Keratinocyte (primary cell): ENCODE data around the gene TTYH1. TPM values are rescaled to one million over a fixed set of nuclear protein-coding genes. Genes with fewer than 3 reads are reported as not detected.

Experiments used
- DNase-seq: peaks from one replicate; pipeline ENCODE4 v3.0.0-alpha.2; 2011; ENCODE audit warnings: low read depth, missing footprints, low spot score
- FAIRE-seq: peaks from 2 replicates; lab custom pipeline; 2011; peaks lifted over from hg19 to GRCh38; lab: Jason Lieb, UNC
- H2AFZ ChIP-seq: 2 replicates; pipeline ENCODE4 v1.6.0; 2012; ENCODE audit warnings: low read length, control low read depth, inconsistent platforms; ENCODE audit not compliant: control insufficient read depth
- H3K27ac ChIP-seq: 2 replicates; pipeline ENCODE4 v1.5.1; 2011; ENCODE audit warnings: low read length; ENCODE audit not compliant: control insufficient read depth, insufficient read depth
- H3K27me3 ChIP-seq: 3 replicates; pipeline ENCODE4 v1.6.0; 2011; ENCODE audit warnings: low read length; ENCODE audit not compliant: control insufficient read depth, insufficient read depth; ENCODE audit errors: extremely low read depth
- H3K36me3 ChIP-seq, 2 experiments: 2 replicates in 1 of 2; 3 replicates in 1 of 2; pipeline ENCODE4 v1.5.1; 2011; ENCODE audit warnings: low read length in 2 of 2, mild to moderate bottlenecking in 1 of 2; ENCODE audit not compliant: control insufficient read depth in 2 of 2, insufficient read depth in 2 of 2; ENCODE audit errors: extremely low read depth in 1 of 2
- H3K4me1 ChIP-seq: 3 replicates; pipeline ENCODE4 v1.5.1; 2011; ENCODE audit warnings: low read length; ENCODE audit not compliant: control insufficient read depth, insufficient read depth; ENCODE audit errors: extremely low read depth
- H3K4me2 ChIP-seq: 3 replicates; pipeline ENCODE4 v1.6.0; 2011; ENCODE audit warnings: low read depth, low read length; ENCODE audit not compliant: control insufficient read depth, insufficient read depth; ENCODE audit errors: extremely low read depth
- H3K4me3 ChIP-seq, 3 experiments: fragments of 200-600 bp in 1 of 3; sonication (generic) in 1 of 3; 2 replicates in 2 of 3; 3 replicates in 1 of 3; pipeline ENCODE4 v1.5.1; 2011 to 2016; ENCODE audit warnings: low read length in 3 of 3, mild to moderate bottlenecking in 3 of 3, control low read depth in 2 of 3, inconsistent platforms in 1 of 3, low read depth in 1 of 3, mixed read lengths in 1 of 3, mixed run types in 1 of 3, moderate library complexity in 1 of 3; ENCODE audit not compliant: control insufficient read depth in 2 of 3, insufficient read depth in 2 of 3; ENCODE audit errors: extremely low read depth in 1 of 3
- H3K79me2 ChIP-seq: 2 replicates; pipeline ENCODE4 v1.6.0; 2012; ENCODE audit warnings: low read length; ENCODE audit not compliant: control insufficient read depth, insufficient read depth
- H3K9ac ChIP-seq: 3 replicates; pipeline ENCODE4 v1.6.0; 2011; ENCODE audit warnings: low read length; ENCODE audit not compliant: control insufficient read depth, insufficient read depth; ENCODE audit errors: extremely low read depth
- H3K9me1 ChIP-seq: 3 replicates; pipeline ENCODE4 v1.6.0; 2011; ENCODE audit warnings: low read length; ENCODE audit not compliant: control insufficient read depth, insufficient read depth; ENCODE audit errors: extremely low read depth
- H3K9me3 ChIP-seq: 2 replicates; pipeline ENCODE4 v1.5.1; 2012; ENCODE audit warnings: low read depth, low read length; ENCODE audit not compliant: control insufficient read depth
- H4K20me1 ChIP-seq: 3 replicates; pipeline ENCODE4 v1.6.0; 2011; ENCODE audit warnings: low read length; ENCODE audit not compliant: control insufficient read depth, insufficient read depth; ENCODE audit errors: extremely low read depth
- CTCF ChIP-seq, 3 experiments: IDR thresholded peaks in 1 of 3; conservative IDR thresholded peaks in 1 of 3; optimal IDR thresholded peaks in 1 of 3; 2 replicates in 2 of 3; 3 replicates in 1 of 3; pipeline versions ENCODE3 to v1.5.1; 2011; ENCODE audit warnings: low read length in 3 of 3, mild to moderate bottlenecking in 3 of 3, moderate library complexity in 2 of 3, control low read depth in 1 of 3, inconsistent platforms in 1 of 3; ENCODE audit not compliant: insufficient read depth in 2 of 3; ENCODE audit errors: extremely low read depth in 1 of 3
- EZH2 ChIP-seq: IDR thresholded peaks from one replicate; pipeline ENCODE4 v1.6.1; 2012; ENCODE audit warnings: inconsistent platforms, mild to moderate bottlenecking, low read length, moderate library complexity
- dilution Hi-C: fragments of 300-500 bp; cut with MboI; formaldehyde crosslinking; loops from one replicate; pipeline ENCODE4 v1.7.0; 2020; ENCODE audit warnings: low sequenced_read_pairs; ENCODE audit not compliant: extremely low pct_ligation_motif_present
- polyA plus RNA-seq, 5 experiments: library from polyadenylated mRNA; depleted of rRNA in 3 of 5; stranded (reverse) in 3 of 5; stranded (forward) in 1 of 5; unstranded in 1 of 5; fragments of >200 nt; gene quantifications; 1 replicate in 1 of 5; 2 replicates in 3 of 5; 3 replicates in 1 of 5; pipeline versions ENCODE4 v1.2.1 to v1.2.3, GENCODE V29; 2011 to 2012; ENCODE audit warnings: missing spikeins in 2 of 5, low read depth in 1 of 5, low replicate concordance in 1 of 5

TTYH1 gene
- polyA plus RNA-seq, 1 donor (not counting 4 experiments of a cell fraction or from before 2014, with no cell fraction given): 0.13 TPM

DNA sequence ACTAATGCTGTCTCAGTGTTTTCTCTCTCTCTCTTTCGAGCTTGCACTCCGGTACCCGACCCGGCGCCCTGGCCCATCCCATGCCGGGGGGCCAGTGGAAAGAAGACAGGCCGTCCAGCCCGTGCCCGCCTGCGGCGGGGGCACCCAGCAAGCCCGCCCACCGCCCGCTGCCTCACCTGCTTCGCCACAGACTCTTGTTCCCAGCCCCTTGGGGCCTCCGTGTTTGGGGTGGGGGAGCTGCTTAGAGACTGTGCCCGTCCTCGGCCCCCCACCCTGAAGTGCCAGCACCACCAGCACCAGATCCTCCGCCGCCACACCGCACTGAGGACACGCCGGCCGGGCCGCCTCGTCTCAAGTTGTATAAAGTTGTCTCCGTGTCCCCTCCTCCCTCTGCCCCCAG, 45.9 kb downstream of the TTYH1 start:
- no peak for TF ChIP-seq EZH2
- TF ChIP-seq CTCF (optimal IDR thresholded peaks at IDR 0.05 in 1 of 3, IDR thresholded peaks at IDR 0.05 in 1 of 3, conservative IDR thresholded peaks at IDR 0.05 in 1 of 3; ENCODE audit: extremely low read depth in 1 of 3, insufficient read depth in 2 of 3, low read length in 3 of 3): no peak
- peaks cover 7% of the 10 kb centered on the region for H3K4me1 ChIP-seq
- peaks cover 28 to 43% of the 10 kb centered on the region in 2 experiments for H3K36me3 ChIP-seq
- no peak overlapping the region for H3K9ac ChIP-seq
- H3K4me2 ChIP-seq: peak overlapping the region; percentile 16
- peaks cover 10% of the 10 kb centered on the region for H4K20me1 ChIP-seq
- no peaks in the 10 kb centered on the region for H3K27me3 ChIP-seq
- DNase-seq (no peak), FAIRE-seq (no peak)
- no peaks in the 10 kb centered on the region for H3K9me1 ChIP-seq
- dilution Hi-C loops: no loop called here
- peaks cover 52% of the 10 kb centered on the region for H3K79me2 ChIP-seq
- no peak overlapping the region for H3K4me3 ChIP-seq
- no peak overlapping the region for H3K27ac ChIP-seq
- H3K9me3 ChIP-seq: no peaks in the 10 kb centered on the region
- H2AFZ ChIP-seq: no peak overlapping the region

- no peak for FAIRE-seq
- H4K20me1 ChIP-seq: peaks cover 10% of the 10 kb centered on the region
Measured at GRCh38 chr19:54461613-54462012, 46.3 kb downstream of the TTYH1 start.

More at GRCh38 chr19:54461613-54462012, 46.3 kb downstream of the TTYH1 start:
- Histone ChIP-seq H3K4me3 (no peak overlapping the region), H3K9me3 (no peaks in the 10 kb centered on the region), H3K4me1 (peaks cover 7% of the 10 kb centered on the region), H3K27ac (no peak overlapping the region), H3K36me3 (peaks cover 26 to 39% of the 10 kb centered on the region in 2 experiments), H3K4me2 (peak overlapping the region; percentile 77), H3K9ac (no peak overlapping the region), H3K79me2 (peaks cover 48% of the 10 kb centered on the region), H3K27me3 (no peaks in the 10 kb centered on the region), H3K9me1 (no peaks in the 10 kb centered on the region), H2AFZ (no peak overlapping the region)
- no peak for DNase-seq
- dilution Hi-C loops: no loop called here
- no peak for TF ChIP-seq CTCF (optimal IDR thresholded peaks at IDR 0.05 in 1 of 3, IDR thresholded peaks at IDR 0.05 in 1 of 3, conservative IDR thresholded peaks at IDR 0.05 in 1 of 3; ENCODE audit: extremely low read depth in 1 of 3, insufficient read depth in 2 of 3, low read length in 3 of 3)
